NOMO-1 (cell line): ENCODE measurements around the gene CCDC14.
"Not testable (repeated sequence)": the region's sequence is repeated elsewhere in the genome, so short reads cannot be mapped to it uniquely, and the experiment has no call there.

Experiments used
- DNase-seq, 2 experiments: peaks; one replicate each; lab custom pipeline; 2025; ENCODE audit not compliant: unreplicated experiment in 2 of 2; lab: John Stamatoyannopoulos, UW

Gene CCDC14

DNA sequence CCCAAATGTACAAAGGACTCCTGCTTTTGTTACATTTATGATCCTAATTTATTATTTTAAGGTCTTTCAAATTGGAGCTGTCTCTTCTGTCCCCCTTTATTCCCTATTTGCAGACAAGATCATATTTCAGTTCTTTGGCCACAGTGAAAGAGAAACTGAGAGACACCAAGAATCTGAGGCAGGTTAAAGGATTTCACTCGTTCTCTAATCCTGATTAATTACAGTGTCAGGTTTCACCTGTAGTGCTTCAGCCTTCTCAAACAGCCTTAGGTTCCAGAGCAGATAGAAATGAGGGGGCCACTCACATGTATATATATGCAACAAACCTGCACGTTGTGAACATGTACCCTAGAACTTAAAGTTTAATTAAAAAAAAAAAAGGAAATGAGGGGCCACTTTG, 6.2 kb upstream of the CCDC14 start:
- not testable (repeated sequence) for DNase-seq

DNA sequence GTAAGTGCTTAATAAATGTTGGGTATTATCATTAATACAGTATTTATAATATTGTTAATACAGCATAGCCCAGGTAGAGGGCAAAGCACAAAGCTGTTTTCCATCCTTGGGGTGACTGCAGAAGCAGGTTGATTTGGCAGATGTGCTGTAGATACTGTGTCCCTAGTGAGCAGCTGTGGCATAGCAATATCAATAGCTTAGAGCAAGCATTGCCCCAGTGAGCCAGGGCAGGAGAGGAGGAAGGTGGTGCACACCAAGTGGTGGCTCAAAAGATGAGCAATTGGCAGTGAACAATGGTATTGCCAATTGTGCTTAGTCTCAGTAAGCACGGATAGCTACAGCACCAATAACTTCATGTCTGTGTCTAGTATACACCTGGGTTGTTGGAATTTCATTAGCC, 5.8 kb upstream of the CCDC14 start:
- not testable (repeated sequence) for DNase-seq

DNA sequence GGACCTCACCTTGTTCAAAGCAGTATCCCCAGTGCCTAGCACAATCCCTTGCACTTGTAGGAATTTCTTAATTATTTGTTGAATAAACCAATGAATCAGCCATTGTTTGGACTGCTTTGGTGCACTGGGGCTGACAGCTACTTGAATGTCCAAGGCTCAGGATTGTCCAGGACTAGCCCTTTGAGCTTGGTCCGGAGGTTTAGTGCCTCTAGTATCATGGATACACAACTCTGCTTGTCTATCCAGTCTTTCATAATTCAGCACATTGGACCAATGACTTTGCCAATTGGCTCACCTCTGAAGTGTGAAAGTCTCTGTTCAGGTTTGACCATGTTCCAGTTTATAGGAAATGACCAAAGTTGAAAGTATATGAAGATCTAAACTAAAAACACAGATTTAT, 3.8 kb upstream of the CCDC14 start:
- DNase-seq = not testable (repeated sequence)

GRCh38 chr3:123961508-123961856, 453 bp upstream of the CCDC14 start:
- no peak for DNase-seq

DNA sequence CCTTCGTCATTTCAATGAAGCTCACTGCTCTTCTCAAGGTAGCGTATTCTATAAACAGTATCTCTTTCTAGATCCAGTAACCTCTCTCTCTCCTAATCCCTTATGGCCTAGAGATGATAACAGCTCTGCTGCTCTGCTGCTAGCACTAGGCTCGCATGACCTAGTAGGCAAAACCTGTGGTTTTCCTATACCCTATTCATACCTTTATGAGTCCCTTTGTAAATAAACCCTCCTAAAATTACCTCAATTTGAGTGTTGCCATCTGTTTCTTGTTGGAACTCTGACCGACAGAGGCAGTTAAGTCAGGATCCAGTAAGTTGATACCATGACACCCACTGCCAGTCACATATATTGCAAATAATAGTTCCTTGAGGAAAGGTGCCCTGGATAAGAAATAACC, 7.3 kb downstream of the CCDC14 start:
- no peak for DNase-seq

DNA sequence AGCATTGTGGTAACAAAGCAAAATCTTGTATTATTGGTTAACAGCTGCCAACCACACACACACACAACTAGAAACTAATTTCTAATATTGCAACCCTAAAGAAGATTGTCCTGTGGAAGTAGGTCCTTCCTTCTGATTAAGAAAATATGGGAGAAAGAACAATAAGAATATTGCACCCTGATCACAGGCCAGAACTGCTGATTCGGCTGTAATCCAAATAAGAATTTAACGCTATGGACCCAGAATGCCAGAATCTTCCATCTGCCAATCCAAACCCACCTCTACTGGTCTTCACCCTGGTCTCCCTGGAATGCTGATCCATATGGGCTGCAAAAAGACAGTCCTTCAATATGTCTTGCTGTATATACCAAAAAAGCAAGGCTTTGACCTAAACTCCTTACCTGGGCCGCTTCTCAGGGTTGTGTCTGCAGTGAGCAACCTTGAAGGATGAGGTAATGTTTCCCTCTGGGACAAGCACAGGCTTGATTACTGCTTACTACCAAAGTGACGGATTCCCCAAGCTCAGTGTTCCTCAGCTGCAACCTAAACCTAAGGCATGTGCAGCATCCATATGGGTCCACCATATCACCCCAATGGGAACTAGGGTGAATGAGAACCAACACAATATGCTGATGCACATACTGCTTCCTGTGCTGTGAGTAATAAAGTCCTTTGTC, 8.0 kb downstream of the CCDC14 start:
- no peak for DNase-seq

DNA sequence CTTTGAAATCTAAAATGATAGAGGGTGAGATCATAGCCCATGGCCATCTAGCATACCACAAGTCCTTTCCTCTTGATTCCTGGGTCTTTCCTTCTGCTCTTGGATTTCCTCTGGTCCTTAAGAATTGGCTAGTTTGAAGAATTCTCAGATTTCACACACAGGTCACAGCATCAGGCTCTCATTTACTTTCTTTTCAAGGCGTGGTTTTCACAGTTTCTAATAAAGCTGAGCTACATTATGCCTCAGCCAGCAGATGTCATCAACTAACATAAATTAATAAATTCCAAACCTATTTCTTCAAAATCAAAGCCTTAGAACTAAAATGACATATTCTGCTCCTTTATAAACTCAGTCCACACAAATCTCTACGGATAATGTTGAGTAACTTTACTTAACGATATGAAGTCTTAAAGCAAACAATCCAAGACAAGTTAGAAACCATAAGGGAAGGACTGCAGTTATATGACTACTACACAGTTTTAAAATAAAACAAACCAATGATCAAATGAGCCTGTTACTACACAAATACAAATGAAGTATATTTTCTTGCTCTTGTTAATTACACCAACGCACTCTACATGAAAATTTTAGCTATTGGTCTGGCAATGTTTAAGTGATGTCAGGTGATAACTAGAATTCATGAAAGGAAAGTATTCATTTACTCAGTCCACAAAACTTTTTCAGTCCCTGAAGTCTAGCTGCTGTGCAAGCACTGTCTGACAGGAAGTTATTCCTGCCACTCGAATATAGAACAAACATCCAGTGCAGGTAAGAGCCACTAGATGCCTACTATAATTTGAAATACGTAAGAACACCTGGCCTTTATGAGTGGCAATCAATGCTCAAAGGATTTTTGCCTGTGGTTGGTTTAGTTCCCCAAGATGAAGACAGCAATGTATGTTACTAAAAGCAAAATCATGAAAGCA, 9.2 kb downstream of the CCDC14 start:
- DNase-seq = no peak

GRCh38 chr3:123949641-123950040, 11.4 kb downstream of the CCDC14 start:
- DNase-seq = no peak

DNA sequence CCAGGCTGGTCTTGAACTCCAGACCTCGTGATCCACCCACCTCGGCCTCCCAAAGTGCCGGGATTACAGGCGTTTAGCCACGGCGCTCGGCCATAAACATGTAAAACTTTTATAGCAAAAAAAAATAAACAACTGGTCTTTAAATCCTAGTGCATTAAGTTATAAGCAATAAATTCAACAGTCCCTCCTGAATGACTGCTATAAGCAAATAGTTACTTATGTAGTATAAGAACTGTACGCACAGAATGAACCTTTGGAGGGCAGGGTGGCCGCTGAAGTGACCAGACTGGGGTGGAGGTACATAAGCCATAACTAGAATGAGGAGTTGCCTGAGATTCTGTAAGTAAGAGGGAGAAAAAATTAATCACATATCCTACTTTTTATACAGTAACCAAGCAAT, 12.6 kb downstream of the CCDC14 start:
- no peak for DNase-seq

- no peak for DNase-seq
Measured at GRCh38 chr3:123947482-123947881, 13.5 kb downstream of the CCDC14 start.

- no peak for DNase-seq
Measured at GRCh38 chr3:123941542-123941941, 19.5 kb downstream of the CCDC14 start.

- DNase-seq = no peak
Measured at GRCh38 chr3:123941121-123941520, 19.9 kb downstream of the CCDC14 start.

- DNase-seq = no peak
Measured at GRCh38 chr3:123939706-123940105, 21.3 kb downstream of the CCDC14 start.

- DNase-seq = no peak
Measured at GRCh38 chr3:123936400-123936799, 24.6 kb downstream of the CCDC14 start.

GRCh38 chr3:123935830-123936229, 25.2 kb downstream of the CCDC14 start:
- no peak for DNase-seq

- DNase-seq = no peak
Measured at GRCh38 chr3:123934250-123934649, 26.8 kb downstream of the CCDC14 start.

- DNase-seq = no peak
Measured at GRCh38 chr3:123930445-123930844, 30.6 kb downstream of the CCDC14 start.

DNA sequence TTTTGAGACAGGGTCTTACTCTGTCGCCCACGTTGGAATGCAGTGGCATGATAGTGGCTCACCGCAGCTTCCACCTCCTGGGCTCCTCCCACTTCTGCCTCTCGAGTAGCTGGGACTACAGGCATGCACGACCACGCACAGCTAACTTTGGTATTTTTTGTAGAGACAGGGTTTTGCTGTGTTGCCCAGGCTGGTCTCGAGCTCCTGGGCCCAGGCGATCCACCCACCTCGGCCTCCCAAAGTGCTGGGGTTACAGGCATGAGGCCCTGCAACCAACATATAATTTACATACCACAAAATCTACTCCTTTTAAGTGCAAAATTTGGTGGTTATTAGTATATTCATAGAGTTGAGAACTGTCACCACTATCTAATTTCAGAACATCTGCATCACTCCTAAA, 31.7 kb downstream of the CCDC14 start:
- DNase-seq = no peak

DNA sequence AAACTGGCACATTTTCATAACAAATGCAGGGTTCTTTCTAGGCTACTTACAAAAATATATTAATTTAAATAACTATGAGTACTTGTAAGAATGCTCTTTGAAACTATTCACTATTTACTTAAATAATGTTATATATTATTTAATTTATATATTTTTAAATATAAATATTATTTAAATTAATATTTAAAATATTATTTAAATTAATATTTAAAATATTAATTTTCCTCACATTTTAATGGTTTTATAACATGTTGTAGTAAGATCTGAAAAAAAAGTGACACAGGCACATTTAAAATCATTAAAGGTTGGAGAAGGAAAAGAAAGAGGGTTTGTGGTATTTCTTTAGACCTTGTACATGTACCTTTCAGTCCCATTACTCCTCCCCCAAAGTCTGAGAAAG, 34.6 kb downstream of the CCDC14 start:
- no peak for DNase-seq

DNA sequence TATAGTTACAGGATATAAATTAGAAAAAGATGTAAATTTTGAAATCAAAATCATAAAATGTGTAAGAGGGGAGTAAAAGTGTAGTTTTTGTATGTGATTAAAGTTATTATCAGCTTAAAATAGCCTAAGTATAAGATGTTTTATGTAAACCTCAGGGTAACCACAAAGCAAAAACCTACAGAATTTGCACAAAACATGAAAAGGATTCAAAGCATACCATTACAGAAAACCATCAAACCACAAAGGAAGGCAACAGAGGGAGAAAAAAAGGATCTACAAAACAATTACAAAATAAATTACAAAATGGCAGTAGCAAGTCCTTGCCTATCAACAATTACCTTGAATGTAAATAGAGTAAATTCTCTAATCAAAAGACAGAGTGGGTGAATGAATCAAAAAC, 40.2 kb downstream of the CCDC14 start:
- no peak for DNase-seq

- no peak for DNase-seq
Measured at GRCh38 chr3:123920383-123920782, 40.6 kb downstream of the CCDC14 start.

GRCh38 chr3:123919353-123919752, 41.7 kb downstream of the CCDC14 start:
- DNase-seq = no peak
